ENCODE measurements around the gene OR2K2. TPM values are rescaled to one million over a fixed set of nuclear protein-coding genes. Genes with fewer than 3 reads are reported as not detected.

OR2K2 gene
- total and polyA plus RNA-seq, 10 of the 15 experiments (the other 5 are each of a cell fraction or from before 2014, with no cell fraction given): 0.12 TPM; not detected in 9

DNA sequence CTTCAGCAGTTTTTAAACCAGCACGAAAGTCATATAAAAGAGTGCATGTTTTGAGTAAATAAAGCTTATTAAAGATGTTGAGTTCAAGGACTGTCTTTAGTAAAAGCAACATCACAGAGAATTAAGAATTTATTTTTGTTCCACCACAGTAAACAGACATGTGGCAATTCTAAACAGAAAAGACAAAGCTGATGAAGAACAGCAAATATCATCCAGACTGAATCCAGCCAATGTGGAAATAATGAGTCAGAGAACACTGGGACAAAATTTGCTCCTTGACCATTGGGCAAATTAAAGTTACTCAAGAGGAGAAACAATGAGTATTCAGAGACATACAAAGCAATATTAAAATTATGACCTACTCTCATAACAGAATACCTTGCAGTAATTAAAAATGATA lies 28.8 kb downstream of the OR2K2 start:
- POLR2A ChIA-PET: no interaction called here
- Histone ChIP-seq H3K27me3 (replicated peaks in 1 of 2; ENCODE audit: control insufficient read depth in 2 of 2, insufficient read depth in 2 of 2, low read length in 1 of 2) (no peaks in the 10 kb centered on the region), H3K27ac (ENCODE audit: control insufficient read depth, insufficient read depth) (no peak overlapping the region), H4K20me1 (ENCODE audit: control insufficient read depth, insufficient read depth) (no peaks in the 10 kb centered on the region), H3K36me3 (ENCODE audit: control insufficient read depth in 2 of 2, insufficient read depth in 2 of 2, low read length in 1 of 2) (no peaks in the 10 kb centered on the region), H3K4me2 (ENCODE audit: control insufficient read depth, insufficient read depth) (no peak overlapping the region), H3K9me3 (replicated peaks; ENCODE audit: control insufficient read depth, insufficient read depth, low read length) (no peaks in the 10 kb centered on the region), H3K9ac (ENCODE audit: control insufficient read depth, insufficient read depth, low read length) (no peak overlapping the region), H3K4me3 (no peak overlapping the region), H3K79me2 (ENCODE audit: control insufficient read depth, insufficient read depth, low read length) (no peaks in the 10 kb centered on the region), H3K4me1 (ENCODE audit: control insufficient read depth, insufficient read depth, low read length) (no peaks in the 10 kb centered on the region), H2AFZ (ENCODE audit: control insufficient read depth, low read depth, low read length) (no peak overlapping the region)
- DNase-seq (ENCODE audit: low read depth, low spot score) (no peak), FAIRE-seq (no peak), ATAC-seq (no peak)
- CTCF ChIA-PET: interaction anchor here (1.1 to 5.5 kb wide), 3 partner anchors 26 to 665 kb away, joined by 3 to 50 read pairs (median 26); no protein-coding TSS in a partner anchor
- in situ Hi-C loops (cut with MboI) (loop anchor here (25.0 kb wide), 1 partner anchor 1114 kb away; no protein-coding TSS in a partner anchor), intact Hi-C loops (cut with micrococcal nuclease; ENCODE audit: unreplicated experiment) (no loop called here)
- SMC1A ChIA-PET (ENCODE audit: uncharacterized antibody, unreplicated experiment): interaction anchor here (0.6 to 1.9 kb wide), 4 partner anchors 262 to 664 kb away, joined by 3 to 5 read pairs (median 4); no protein-coding TSS in a partner anchor
- WGBS (ENCODE audit: insufficient coverage, insufficient replicate concordance, low lambda C conversion rate, missing lambda C conversion rate): 4% methylated on average over 1 of the region's 1 CpG
- RAD21 ChIA-PET (ENCODE audit: unreplicated experiment): interaction anchor here (0.9 to 1.4 kb wide), 3 partner anchors 262 to 664 kb away, joined by 3 to 4 read pairs (median 3); no protein-coding TSS in a partner anchor
- BruUV-seq (replicated peaks): no TSS peak
- TF ChIP-seq RBBP5 (conservative IDR thresholded peaks at IDR 0.05): no peak
- no peak for TF ChIP-seq SRF (IDR thresholded peaks at IDR 0.05; ENCODE audit: low read depth in 2 of 2, low read length in 2 of 2)
- TF ChIP-seq NBN (IDR thresholded peaks at IDR 0.05): no peak
- TF ChIP-seq TBL1XR1 (IDR thresholded peaks at IDR 0.05; ENCODE audit: low read depth, low read length): no peak
- no peak for TF ChIP-seq SMAD5 (IDR thresholded peaks at IDR 0.05; ENCODE audit: low read depth)
- TF ChIP-seq, protein P1, sequence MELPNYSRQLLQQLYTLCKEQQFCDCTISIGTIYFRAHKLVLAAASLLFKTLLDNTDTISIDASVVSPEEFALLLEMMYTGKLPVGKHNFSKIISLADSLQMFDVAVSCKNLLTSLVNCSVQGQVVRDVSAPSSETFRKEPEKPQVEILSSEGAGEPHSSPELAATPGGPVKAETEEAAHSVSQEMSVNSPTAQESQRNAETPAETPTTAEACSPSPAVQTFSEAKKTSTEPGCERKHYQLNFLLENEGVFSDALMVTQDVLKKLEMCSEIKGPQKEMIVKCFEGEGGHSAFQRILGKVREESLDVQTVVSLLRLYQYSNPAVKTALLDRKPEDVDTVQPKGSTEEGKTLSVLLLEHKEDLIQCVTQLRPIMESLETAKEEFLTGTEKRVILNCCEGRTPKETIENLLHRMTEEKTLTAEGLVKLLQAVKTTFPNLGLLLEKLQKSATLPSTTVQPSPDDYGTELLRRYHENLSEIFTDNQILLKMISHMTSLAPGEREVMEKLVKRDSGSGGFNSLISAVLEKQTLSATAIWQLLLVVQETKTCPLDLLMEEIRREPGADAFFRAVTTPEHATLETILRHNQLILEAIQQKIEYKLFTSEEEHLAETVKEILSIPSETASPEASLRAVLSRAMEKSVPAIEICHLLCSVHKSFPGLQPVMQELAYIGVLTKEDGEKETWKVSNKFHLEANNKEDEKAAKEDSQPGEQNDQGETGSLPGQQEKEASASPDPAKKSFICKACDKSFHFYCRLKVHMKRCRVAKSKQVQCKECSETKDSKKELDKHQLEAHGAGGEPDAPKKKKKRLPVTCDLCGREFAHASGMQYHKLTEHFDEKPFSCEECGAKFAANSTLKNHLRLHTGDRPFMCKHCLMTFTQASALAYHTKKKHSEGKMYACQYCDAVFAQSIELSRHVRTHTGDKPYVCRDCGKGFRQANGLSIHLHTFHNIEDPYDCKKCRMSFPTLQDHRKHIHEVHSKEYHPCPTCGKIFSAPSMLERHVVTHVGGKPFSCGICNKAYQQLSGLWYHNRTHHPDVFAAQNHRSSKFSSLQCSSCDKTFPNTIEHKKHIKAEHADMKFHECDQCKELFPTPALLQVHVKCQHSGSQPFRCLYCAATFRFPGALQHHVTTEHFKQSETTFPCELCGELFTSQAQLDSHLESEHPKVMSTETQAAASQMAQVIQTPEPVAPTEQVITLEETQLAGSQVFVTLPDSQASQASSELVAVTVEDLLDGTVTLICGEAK (IDR thresholded peaks at IDR 0.05; ENCODE audit: borderline replicate concordance): no peak
- no peak for TF ChIP-seq SMAD1 (IDR thresholded peaks at IDR 0.05; ENCODE audit: low read depth, partially characterized antibody)
- TF ChIP-seq MYB (IDR thresholded peaks at IDR 0.05; ENCODE audit: borderline replicate concordance, low read depth, low read length): no peak
- TF ChIP-seq BMI1 (IDR thresholded peaks at IDR 0.05; ENCODE audit: borderline replicate concordance): no peak
- TF ChIP-seq MTA2 (IDR thresholded peaks at IDR 0.05; ENCODE audit: low read depth): no peak
- TF ChIP-seq FOS (IDR thresholded peaks at IDR 0.05; ENCODE audit: borderline replicate concordance, extremely low read depth, insufficient read length): no peak
- TF ChIP-seq, protein P2, sequence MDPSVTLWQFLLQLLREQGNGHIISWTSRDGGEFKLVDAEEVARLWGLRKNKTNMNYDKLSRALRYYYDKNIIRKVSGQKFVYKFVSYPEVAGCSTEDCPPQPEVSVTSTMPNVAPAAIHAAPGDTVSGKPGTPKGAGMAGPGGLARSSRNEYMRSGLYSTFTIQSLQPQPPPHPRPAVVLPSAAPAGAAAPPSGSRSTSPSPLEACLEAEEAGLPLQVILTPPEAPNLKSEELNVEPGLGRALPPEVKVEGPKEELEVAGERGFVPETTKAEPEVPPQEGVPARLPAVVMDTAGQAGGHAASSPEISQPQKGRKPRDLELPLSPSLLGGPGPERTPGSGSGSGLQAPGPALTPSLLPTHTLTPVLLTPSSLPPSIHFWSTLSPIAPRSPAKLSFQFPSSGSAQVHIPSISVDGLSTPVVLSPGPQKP (IDR thresholded peaks at IDR 0.05; ENCODE audit: low read depth, low read length): no peak
- TF ChIP-seq, protein P3, sequence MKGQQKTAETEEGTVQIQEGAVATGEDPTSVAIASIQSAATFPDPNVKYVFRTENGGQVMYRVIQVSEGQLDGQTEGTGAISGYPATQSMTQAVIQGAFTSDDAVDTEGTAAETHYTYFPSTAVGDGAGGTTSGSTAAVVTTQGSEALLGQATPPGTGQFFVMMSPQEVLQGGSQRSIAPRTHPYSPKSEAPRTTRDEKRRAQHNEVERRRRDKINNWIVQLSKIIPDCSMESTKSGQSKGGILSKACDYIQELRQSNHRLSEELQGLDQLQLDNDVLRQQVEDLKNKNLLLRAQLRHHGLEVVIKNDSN (IDR thresholded peaks at IDR 0.05; ENCODE audit: borderline replicate concordance, extremely low read length, insufficient read depth, low read depth, low read length): no peak
- TF ChIP-seq, protein P4, sequence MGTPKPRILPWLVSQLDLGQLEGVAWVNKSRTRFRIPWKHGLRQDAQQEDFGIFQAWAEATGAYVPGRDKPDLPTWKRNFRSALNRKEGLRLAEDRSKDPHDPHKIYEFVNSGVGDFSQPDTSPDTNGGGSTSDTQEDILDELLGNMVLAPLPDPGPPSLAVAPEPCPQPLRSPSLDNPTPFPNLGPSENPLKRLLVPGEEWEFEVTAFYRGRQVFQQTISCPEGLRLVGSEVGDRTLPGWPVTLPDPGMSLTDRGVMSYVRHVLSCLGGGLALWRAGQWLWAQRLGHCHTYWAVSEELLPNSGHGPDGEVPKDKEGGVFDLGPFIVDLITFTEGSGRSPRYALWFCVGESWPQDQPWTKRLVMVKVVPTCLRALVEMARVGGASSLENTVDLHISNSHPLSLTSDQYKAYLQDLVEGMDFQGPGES (IDR thresholded peaks at IDR 0.05): no peak
- no peak for TF ChIP-seq HDAC2 (IDR thresholded peaks at IDR 0.05)
